Measurements from ENCODE around the gene NUTF2. TPM values are rescaled to one million over a fixed set of nuclear protein-coding genes. Genes with fewer than 3 reads are reported as not detected.

The NUTF2 gene
- total RNA-seq, 2 experiments from 2014 or later = 152 to 157 TPM

- ChIA-PET POLR2A (no interaction called here), CTCF (interaction anchor here (0.6 to 5.8 kb wide), 5 partner anchors 11 to 131 kb away, joined by 3 to 37 read pairs (median 3); no protein-coding TSS in a partner anchor)
- ATAC-seq (no peak), DNase-seq (peak; percentile 57)
- H3K36me3 Mint-ChIP-seq (ENCODE audit: low read depth) = peaks cover 52% of the 10 kb centered on the region
- no peaks in the 10 kb centered on the region for H3K27me3 Mint-ChIP-seq
- H3K4me1 Mint-ChIP-seq (ENCODE audit: low read depth) = peaks cover 57% of the 10 kb centered on the region
- H3K4me3 Mint-ChIP-seq = peak overlapping the region; percentile 94
- no peak for TF ChIP-seq CTCF (IDR thresholded peaks at IDR 0.05)
- intact Hi-C loops (cut with micrococcal nuclease) = no loop called here
- no peaks in the 10 kb centered on the region for H3K9me3 Mint-ChIP-seq
- peak overlapping the region; percentile 59 for H3K27ac Mint-ChIP-seq
Observed at GRCh38 chr16:67803894-67804293, 42.8 kb upstream of the NUTF2 start.

- CTCF ChIA-PET = interaction anchor here (1.2 to 5.8 kb wide), 3 partner anchors 10 to 133 kb away, joined by 3 to 37 read pairs (median 4); no protein-coding TSS in a partner anchor
Observed at GRCh38 chr16:67804853-67805542, 41.7 kb upstream of the NUTF2 start.

GRCh38 chr16:67805718-67806427, 40.9 kb upstream of the NUTF2 start:
- ATAC-seq (no peak), DNase-seq (peak; percentile 19)
- CTCF ChIA-PET = interaction anchor here (0.7 to 5.8 kb wide), 8 partner anchors 10 to 285 kb away, joined by 3 to 48 read pairs (median 5); no protein-coding TSS in a partner anchor
- peak overlapping the region; percentile 97 for H3K27ac Mint-ChIP-seq
- peaks cover 45% of the 10 kb centered on the region for H3K4me1 Mint-ChIP-seq (ENCODE audit: low read depth)
- no peaks in the 10 kb centered on the region for H3K27me3 Mint-ChIP-seq
- H3K9me3 Mint-ChIP-seq = no peaks in the 10 kb centered on the region
- H3K4me3 Mint-ChIP-seq = peak overlapping the region; percentile 94
- TF ChIP-seq CTCF (IDR thresholded peaks at IDR 0.05) = no peak
- POLR2A ChIA-PET = interaction anchor here (0.6 to 3.3 kb wide), 6 partner anchors 27 to 325 kb away, joined by 3 to 18 read pairs (median 4); partner anchors contain the start of genes ATP6V0D1, CTCF and EDC4
- intact Hi-C loops (cut with micrococcal nuclease) = loop anchor here (5.0 kb wide), 1 partner anchor 36 kb away; the partner anchor contains the start of gene THAP11
- H3K36me3 Mint-ChIP-seq (ENCODE audit: low read depth) = peaks cover 40% of the 10 kb centered on the region

More at GRCh38 chr16:67804853-67805542, 41.7 kb upstream of the NUTF2 start:
- POLR2A ChIA-PET = no interaction called here
- Mint-ChIP-seq H3K9me3 (no peaks in the 10 kb centered on the region), H3K4me3 (peak overlapping the region; percentile 94), H3K4me1 (ENCODE audit: low read depth) (peaks cover 54% of the 10 kb centered on the region), H3K36me3 (ENCODE audit: low read depth) (peaks cover 49% of the 10 kb centered on the region), H3K27me3 (no peaks in the 10 kb centered on the region), H3K27ac (peak overlapping the region; percentile 97)
- DNase-seq = peak; percentile 21
- ATAC-seq = no peak
- TF ChIP-seq CTCF (IDR thresholded peaks at IDR 0.05) = no peak
- intact Hi-C loops (cut with micrococcal nuclease) = loop anchor here (5.0 kb wide), 1 partner anchor 37 kb away; the partner anchor contains the start of gene THAP11

GRCh38 chr16:67806428-67807147, 40.1 kb upstream of the NUTF2 start, which contains the start of the genes RANBP10 and TSNAXIP1:
RANBP10 (minus strand) TSS chr16:67806560; CDS start chr16:67806536, 24 bp downstream.
TSNAXIP1 (plus strand) TSS chr16:67806889; CDS start chr16:67807150, 261 bp downstream.
- peak; percentile 96 for ATAC-seq
- POLR2A ChIA-PET = interaction anchor here (0.6 to 3.3 kb wide), 10 partner anchors 10 to 326 kb away, joined by 3 to 18 read pairs (median 3); partner anchors contain the start of genes ATP6V0D1, CTCF, DDX28 and DUS2
- no peak for TF ChIP-seq CTCF (IDR thresholded peaks at IDR 0.05)
- intact Hi-C loops (cut with micrococcal nuclease) = loop anchor here (5.0 kb wide), 1 partner anchor 36 kb away; the partner anchor contains the start of gene THAP11
- peak; percentile 98 for DNase-seq
- peak within 1 kb of the TSS; percentile 94 for H3K4me3 Mint-ChIP-seq
- CTCF ChIA-PET = interaction anchor here (0.7 to 2.9 kb wide), 8 partner anchors 9 to 286 kb away, joined by 3 to 48 read pairs (median 5); no protein-coding TSS in a partner anchor
- peaks cover 33% of the 10 kb centered on the region for H3K36me3 Mint-ChIP-seq (ENCODE audit: low read depth)
- H3K9me3 Mint-ChIP-seq = no peaks in the 10 kb centered on the region
- H3K27me3 Mint-ChIP-seq = no peaks in the 10 kb centered on the region
- peaks cover 38% of the 10 kb centered on the region for H3K4me1 Mint-ChIP-seq (ENCODE audit: low read depth)
- peak within 1 kb of the TSS; percentile 97 for H3K27ac Mint-ChIP-seq

Measured in activated CD8-positive, alpha-beta T cell treated with anti-CD3 and anti-CD28 coated beads for 36 hours (primary cell).